T-helper 2 cell treated with Interferon-gamma antibody and Interleukin-4, amounts not matched to agents 5 μg/mL and 100 μg/mL, for 36 hours (primary cell): ENCODE data around the gene TMEM167A.
A peak's percentile ranks its signal among the peaks of the same experiment; 100 is the strongest.

ENCODE experiments used
- DNase-seq: peaks from one replicate; pipeline ENCODE4 v3.0.0; 2021; ENCODE audit warnings: low spot score
- H3K27ac Mint-ChIP-seq: one replicate; pipeline ENCODE4 v1.8.0; 2021; ENCODE audit warnings: mild to moderate bottlenecking, mixed read lengths
- H3K27me3 Mint-ChIP-seq: one replicate; pipeline ENCODE4 v1.8.0; 2021; ENCODE audit warnings: low read depth, mixed read lengths
- H3K36me3 Mint-ChIP-seq: one replicate; pipeline ENCODE4 v1.8.0; 2021; ENCODE audit warnings: low read depth, mixed read lengths
- H3K4me1 Mint-ChIP-seq: one replicate; pipeline ENCODE4 v1.8.0; 2021; ENCODE audit warnings: low read depth, mixed read lengths
- H3K4me3 Mint-ChIP-seq: one replicate; pipeline ENCODE4 v1.8.0; 2022; ENCODE audit warnings: mild to moderate bottlenecking, moderate library complexity, mixed read lengths
- H3K9me3 Mint-ChIP-seq: one replicate; pipeline ENCODE4 v1.8.0; 2021; ENCODE audit warnings: mixed read lengths

TMEM167A gene

GRCh38 chr5:83097689-83098231, 20.6 kb upstream of the TMEM167A start:
- Mint-ChIP-seq H3K36me3 (peaks cover 20% of the 10 kb centered on the region), H3K27me3 (no peaks in the 10 kb centered on the region), H3K27ac (no peak overlapping the region), H3K4me3 (no peak overlapping the region), H3K9me3 (peaks cover 15% of the 10 kb centered on the region), H3K4me1 (peaks cover 10% of the 10 kb centered on the region)
- no peak for DNase-seq

GRCh38 chr5:83096660-83097339, 19.6 kb upstream of the TMEM167A start:
- no peak for DNase-seq
- Mint-ChIP-seq H3K27me3 (no peaks in the 10 kb centered on the region), H3K4me1 (peaks cover 17% of the 10 kb centered on the region), H3K27ac (no peak overlapping the region), H3K36me3 (peaks cover 23% of the 10 kb centered on the region), H3K4me3 (no peak overlapping the region), H3K9me3 (peaks cover 25% of the 10 kb centered on the region)

- no peak overlapping the region for H3K27ac Mint-ChIP-seq
- peaks cover 23% of the 10 kb centered on the region for H3K36me3 Mint-ChIP-seq
- H3K27me3 Mint-ChIP-seq: no peaks in the 10 kb centered on the region
- H3K4me3 Mint-ChIP-seq: no peak overlapping the region
- H3K9me3 Mint-ChIP-seq: peaks cover 27% of the 10 kb centered on the region
- peaks cover 17% of the 10 kb centered on the region for H3K4me1 Mint-ChIP-seq
- no peak for DNase-seq
Observed at GRCh38 chr5:83095957-83096539, 18.9 kb upstream of the TMEM167A start.

- peaks cover 25% of the 10 kb centered on the region for H3K36me3 Mint-ChIP-seq
- H3K4me3 Mint-ChIP-seq: no peak overlapping the region
- no peak for DNase-seq
- H3K4me1 Mint-ChIP-seq: peaks cover 17% of the 10 kb centered on the region
- H3K9me3 Mint-ChIP-seq: peaks cover 30% of the 10 kb centered on the region
- H3K27ac Mint-ChIP-seq: no peak overlapping the region
- no peaks in the 10 kb centered on the region for H3K27me3 Mint-ChIP-seq
Observed at GRCh38 chr5:83095163-83095956, 18.2 kb upstream of the TMEM167A start.

- Mint-ChIP-seq H3K9me3 (peaks cover 34% of the 10 kb centered on the region), H3K27ac (no peak overlapping the region), H3K36me3 (peaks cover 27% of the 10 kb centered on the region), H3K4me1 (peaks cover 17% of the 10 kb centered on the region), H3K4me3 (no peak overlapping the region), H3K27me3 (no peaks in the 10 kb centered on the region)
- no peak for DNase-seq
Observed at GRCh38 chr5:83093692-83094091, 16.5 kb upstream of the TMEM167A start.

- peak overlapping the region; percentile 63 for H3K4me3 Mint-ChIP-seq
- H3K9me3 Mint-ChIP-seq: peaks cover 34% of the 10 kb centered on the region
- peaks cover 15% of the 10 kb centered on the region for H3K4me1 Mint-ChIP-seq
Observed at GRCh38 chr5:83092619-83093018, 15.4 kb upstream of the TMEM167A start.

GRCh38 chr5:83090169-83090568, 13.0 kb upstream of the TMEM167A start:
- Mint-ChIP-seq H3K27me3 (no peaks in the 10 kb centered on the region), H3K9me3 (peaks cover 34% of the 10 kb centered on the region), H3K36me3 (peaks cover 20% of the 10 kb centered on the region), H3K27ac (no peak overlapping the region), H3K4me1 (peaks cover 14% of the 10 kb centered on the region), H3K4me3 (no peak overlapping the region)
- no peak for DNase-seq

More at GRCh38 chr5:83092619-83093018, 15.4 kb upstream of the TMEM167A start:
- Mint-ChIP-seq H3K27ac (peak overlapping the region; percentile 77), H3K27me3 (no peaks in the 10 kb centered on the region), H3K36me3 (peaks cover 24% of the 10 kb centered on the region)
- no peak for DNase-seq

- H3K9me3 Mint-ChIP-seq: peaks cover 6% of the 10 kb centered on the region
- H3K4me1 Mint-ChIP-seq: no peaks in the 10 kb centered on the region
- no peak overlapping the region for H3K27ac Mint-ChIP-seq
- H3K4me3 Mint-ChIP-seq: no peak overlapping the region
- H3K27me3 Mint-ChIP-seq: no peaks in the 10 kb centered on the region
- H3K36me3 Mint-ChIP-seq: peaks cover 1% of the 10 kb centered on the region
- DNase-seq: no peak
Observed at GRCh38 chr5:83085106-83085505, 7.9 kb upstream of the TMEM167A start.

- peaks cover 4% of the 10 kb centered on the region for H3K9me3 Mint-ChIP-seq
- no peaks in the 10 kb centered on the region for H3K27me3 Mint-ChIP-seq
- no peak overlapping the region for H3K4me3 Mint-ChIP-seq
- no peak for DNase-seq
- no peak overlapping the region for H3K27ac Mint-ChIP-seq
- peaks cover 4% of the 10 kb centered on the region for H3K4me1 Mint-ChIP-seq
- H3K36me3 Mint-ChIP-seq: peaks cover 3% of the 10 kb centered on the region
Observed at GRCh38 chr5:83084336-83084735, 7.1 kb upstream of the TMEM167A start.

GRCh38 chr5:83082750-83083149, 5.6 kb upstream of the TMEM167A start:
- H3K27me3 Mint-ChIP-seq: no peaks in the 10 kb centered on the region
- H3K4me3 Mint-ChIP-seq: no peak overlapping the region
- no peak overlapping the region for H3K27ac Mint-ChIP-seq
- no peak for DNase-seq
- peaks cover 4% of the 10 kb centered on the region for H3K36me3 Mint-ChIP-seq
- peaks cover 4% of the 10 kb centered on the region for H3K9me3 Mint-ChIP-seq
- peaks cover 12% of the 10 kb centered on the region for H3K4me1 Mint-ChIP-seq

GRCh38 chr5:83077662-83078261, 568 bp upstream of the TMEM167A start:
- no peak for DNase-seq
- peak overlapping the region; percentile 98 for H3K27ac Mint-ChIP-seq

GRCh38 chr5:83072966-83073365, 4.2 kb downstream of the TMEM167A start:
- no peak overlapping the region for H3K27ac Mint-ChIP-seq
- H3K4me3 Mint-ChIP-seq: no peak overlapping the region
- H3K4me1 Mint-ChIP-seq: peaks cover 39% of the 10 kb centered on the region
- no peak for DNase-seq
- no peaks in the 10 kb centered on the region for H3K27me3 Mint-ChIP-seq
- H3K9me3 Mint-ChIP-seq: no peaks in the 10 kb centered on the region
- H3K36me3 Mint-ChIP-seq: peaks cover 37% of the 10 kb centered on the region

More at GRCh38 chr5:83077662-83078261, 568 bp upstream of the TMEM167A start:
- peaks cover 37% of the 10 kb centered on the region for H3K4me1 Mint-ChIP-seq
- peak overlapping the region; percentile 97 for H3K4me3 Mint-ChIP-seq
- peaks cover 2% of the 10 kb centered on the region for H3K9me3 Mint-ChIP-seq
- no peaks in the 10 kb centered on the region for H3K27me3 Mint-ChIP-seq
- peaks cover 29% of the 10 kb centered on the region for H3K36me3 Mint-ChIP-seq

- Mint-ChIP-seq H3K4me3 (no peak overlapping the region), H3K27ac (no peak overlapping the region), H3K4me1 (peaks cover 37% of the 10 kb centered on the region), H3K36me3 (peaks cover 37% of the 10 kb centered on the region), H3K9me3 (no peaks in the 10 kb centered on the region), H3K27me3 (no peaks in the 10 kb centered on the region)
- DNase-seq: no peak
Observed at GRCh38 chr5:83071286-83072051, 5.7 kb downstream of the TMEM167A start.
